ENCODE measurements around the gene TRABD2B.

TRABD2B gene

GRCh38 chr1:47885062-47885830, 111.9 kb downstream of the TRABD2B start:
- TF ChIP-seq TAF1 (IDR thresholded peaks at IDR 0.05; ENCODE audit: low read depth) (no peak), MAX (IDR thresholded peaks at IDR 0.05) (no peak), TEAD4 (IDR thresholded peaks at IDR 0.05) (no peak), CEBPB (IDR thresholded peaks at IDR 0.05) (no peak)

GRCh38 chr1:47883963-47884362, 113.2 kb downstream of the TRABD2B start:
- TF ChIP-seq NFIC (IDR thresholded peaks at IDR 0.05) (no peak), RAD21 (IDR thresholded peaks at IDR 0.05; ENCODE audit: low read depth) (no peak), TEAD4 (IDR thresholded peaks at IDR 0.05) (no peak), TAF1 (IDR thresholded peaks at IDR 0.05; ENCODE audit: low read depth) (no peak), ZBTB7A (IDR thresholded peaks at IDR 0.05; ENCODE audit: low read depth) (no peak), FOXM1 (IDR thresholded peaks at IDR 0.05; ENCODE audit: borderline replicate concordance, low read depth) (no peak), CREB1 (IDR thresholded peaks at IDR 0.05; ENCODE audit: low read depth) (no peak), YY1 (IDR thresholded peaks at IDR 0.05; ENCODE audit: low read depth) (no peak), USF1 (IDR thresholded peaks at IDR 0.05) (no peak), EP300 (IDR thresholded peaks at IDR 0.05; ENCODE audit: borderline replicate concordance) (no peak), CEBPB (IDR thresholded peaks at IDR 0.05) (no peak), TCF12 (IDR thresholded peaks at IDR 0.05; ENCODE audit: low read depth) (no peak), MAX (IDR thresholded peaks at IDR 0.05) (no peak), EGR1 (IDR thresholded peaks at IDR 0.05) (no peak)
- TF ChIP-seq, protein P1, sequence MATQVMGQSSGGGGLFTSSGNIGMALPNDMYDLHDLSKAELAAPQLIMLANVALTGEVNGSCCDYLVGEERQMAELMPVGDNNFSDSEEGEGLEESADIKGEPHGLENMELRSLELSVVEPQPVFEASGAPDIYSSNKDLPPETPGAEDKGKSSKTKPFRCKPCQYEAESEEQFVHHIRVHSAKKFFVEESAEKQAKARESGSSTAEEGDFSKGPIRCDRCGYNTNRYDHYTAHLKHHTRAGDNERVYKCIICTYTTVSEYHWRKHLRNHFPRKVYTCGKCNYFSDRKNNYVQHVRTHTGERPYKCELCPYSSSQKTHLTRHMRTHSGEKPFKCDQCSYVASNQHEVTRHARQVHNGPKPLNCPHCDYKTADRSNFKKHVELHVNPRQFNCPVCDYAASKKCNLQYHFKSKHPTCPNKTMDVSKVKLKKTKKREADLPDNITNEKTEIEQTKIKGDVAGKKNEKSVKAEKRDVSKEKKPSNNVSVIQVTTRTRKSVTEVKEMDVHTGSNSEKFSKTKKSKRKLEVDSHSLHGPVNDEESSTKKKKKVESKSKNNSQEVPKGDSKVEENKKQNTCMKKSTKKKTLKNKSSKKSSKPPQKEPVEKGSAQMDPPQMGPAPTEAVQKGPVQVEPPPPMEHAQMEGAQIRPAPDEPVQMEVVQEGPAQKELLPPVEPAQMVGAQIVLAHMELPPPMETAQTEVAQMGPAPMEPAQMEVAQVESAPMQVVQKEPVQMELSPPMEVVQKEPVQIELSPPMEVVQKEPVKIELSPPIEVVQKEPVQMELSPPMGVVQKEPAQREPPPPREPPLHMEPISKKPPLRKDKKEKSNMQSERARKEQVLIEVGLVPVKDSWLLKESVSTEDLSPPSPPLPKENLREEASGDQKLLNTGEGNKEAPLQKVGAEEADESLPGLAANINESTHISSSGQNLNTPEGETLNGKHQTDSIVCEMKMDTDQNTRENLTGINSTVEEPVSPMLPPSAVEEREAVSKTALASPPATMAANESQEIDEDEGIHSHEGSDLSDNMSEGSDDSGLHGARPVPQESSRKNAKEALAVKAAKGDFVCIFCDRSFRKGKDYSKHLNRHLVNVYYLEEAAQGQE (IDR thresholded peaks at IDR 0.05; ENCODE audit: low read depth): no peak

GRCh38 chr1:47881505-47882442, 115.4 kb downstream of the TRABD2B start:
- no peak for TF ChIP-seq ZBTB7A (IDR thresholded peaks at IDR 0.05; ENCODE audit: low read depth)
- TF ChIP-seq, protein P1 (IDR thresholded peaks at IDR 0.05; ENCODE audit: low read depth): no peak
- TF ChIP-seq MAX (IDR thresholded peaks at IDR 0.05): no peak
- no peak for TF ChIP-seq EP300 (IDR thresholded peaks at IDR 0.05; ENCODE audit: borderline replicate concordance)
- TF ChIP-seq YY1 (IDR thresholded peaks at IDR 0.05; ENCODE audit: low read depth): no peak
- no peak for TF ChIP-seq USF1 (IDR thresholded peaks at IDR 0.05)
- TF ChIP-seq RAD21 (IDR thresholded peaks at IDR 0.05; ENCODE audit: low read depth): no peak
- TF ChIP-seq TEAD4 (IDR thresholded peaks at IDR 0.05): no peak
- no peak for TF ChIP-seq EGR1 (IDR thresholded peaks at IDR 0.05)
- TF ChIP-seq CREB1 (IDR thresholded peaks at IDR 0.05; ENCODE audit: low read depth): no peak
- no peak for TF ChIP-seq TAF1 (IDR thresholded peaks at IDR 0.05; ENCODE audit: low read depth)
- TF ChIP-seq TCF12 (IDR thresholded peaks at IDR 0.05; ENCODE audit: low read depth): no peak
- TF ChIP-seq FOXM1 (IDR thresholded peaks at IDR 0.05; ENCODE audit: borderline replicate concordance, low read depth): no peak
- TF ChIP-seq NFIC (IDR thresholded peaks at IDR 0.05): no peak
- no peak for TF ChIP-seq CEBPB (IDR thresholded peaks at IDR 0.05)

- TF ChIP-seq, protein P1 (IDR thresholded peaks at IDR 0.05; ENCODE audit: low read depth): no peak
- no peak for TF ChIP-seq FOXM1 (IDR thresholded peaks at IDR 0.05; ENCODE audit: borderline replicate concordance, low read depth)
- no peak for TF ChIP-seq EP300 (IDR thresholded peaks at IDR 0.05; ENCODE audit: borderline replicate concordance)
- TF ChIP-seq USF1 (IDR thresholded peaks at IDR 0.05): no peak
- TF ChIP-seq CEBPB (IDR thresholded peaks at IDR 0.05): no peak
- TF ChIP-seq TEAD4 (IDR thresholded peaks at IDR 0.05): no peak
- TF ChIP-seq MAX (IDR thresholded peaks at IDR 0.05): no peak
Measured at GRCh38 chr1:47876587-47876963, 120.6 kb downstream of the TRABD2B start.
